AG10803 (cell line): ENCODE results near the gene SNHG17.

ENCODE experiments used
- DNase-seq: peaks from one replicate; pipeline ENCODE4 v3.0.0; 2010; ENCODE audit warnings: low read depth
- H3K4me3 ChIP-seq: 2 replicates; pipeline ENCODE4 v1.5.1; 2011; ENCODE audit warnings: mild to moderate bottlenecking, low read length, control low read depth
- TF ChIP-seq, protein P1 (sequence below): conservative IDR thresholded peaks from 2 replicates; pipeline ENCODE4 v1.5.1; 2011; ENCODE audit warnings: mild to moderate bottlenecking, low read length, control low read depth, inconsistent platforms

The SNHG17 gene

DNA sequence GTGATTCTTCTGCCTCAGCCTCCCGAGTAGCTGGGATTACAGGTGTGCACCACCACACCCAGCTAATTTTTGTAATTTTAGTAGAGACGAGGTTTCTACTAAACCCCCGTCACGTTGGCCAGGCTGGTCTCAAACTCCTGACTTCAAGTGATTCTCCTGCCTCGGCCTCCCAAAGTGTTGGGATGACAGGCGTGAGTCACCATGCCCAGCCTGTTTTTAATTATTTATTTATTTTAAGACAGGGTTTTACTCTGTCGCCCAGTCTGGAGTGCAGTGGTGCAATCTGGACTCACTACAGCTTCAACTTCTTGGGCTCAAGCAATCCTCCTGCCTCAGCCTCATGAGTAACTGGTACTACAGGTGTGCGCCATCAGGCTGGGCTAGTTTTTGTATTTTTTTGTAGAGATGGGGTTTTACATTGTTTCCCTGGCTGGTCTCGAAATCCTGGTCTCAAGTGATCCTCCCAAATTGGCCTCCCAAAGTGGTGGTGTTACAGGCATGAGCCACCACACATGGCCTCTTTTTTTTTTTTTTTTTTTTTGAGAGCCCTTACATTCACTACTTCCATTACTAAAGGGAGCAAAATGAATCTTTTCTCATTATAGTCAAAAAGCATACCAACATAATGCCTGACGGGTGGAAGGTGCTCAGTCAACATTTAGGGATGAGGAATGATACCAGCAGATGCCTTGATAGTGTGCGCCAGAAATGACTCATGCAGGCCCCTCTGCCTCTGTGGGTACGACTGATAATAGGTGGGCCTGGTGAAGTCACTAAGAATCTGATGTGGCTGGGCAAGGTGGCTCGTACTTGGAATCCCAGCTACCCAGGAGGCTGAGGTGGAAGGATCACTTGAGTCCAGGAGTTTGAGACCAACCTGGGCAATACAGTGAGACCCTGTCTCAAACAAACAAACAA lies 19.7 kb upstream of the SNHG17 start:
- DNase-seq = no peak
- TF ChIP-seq, protein P1, sequence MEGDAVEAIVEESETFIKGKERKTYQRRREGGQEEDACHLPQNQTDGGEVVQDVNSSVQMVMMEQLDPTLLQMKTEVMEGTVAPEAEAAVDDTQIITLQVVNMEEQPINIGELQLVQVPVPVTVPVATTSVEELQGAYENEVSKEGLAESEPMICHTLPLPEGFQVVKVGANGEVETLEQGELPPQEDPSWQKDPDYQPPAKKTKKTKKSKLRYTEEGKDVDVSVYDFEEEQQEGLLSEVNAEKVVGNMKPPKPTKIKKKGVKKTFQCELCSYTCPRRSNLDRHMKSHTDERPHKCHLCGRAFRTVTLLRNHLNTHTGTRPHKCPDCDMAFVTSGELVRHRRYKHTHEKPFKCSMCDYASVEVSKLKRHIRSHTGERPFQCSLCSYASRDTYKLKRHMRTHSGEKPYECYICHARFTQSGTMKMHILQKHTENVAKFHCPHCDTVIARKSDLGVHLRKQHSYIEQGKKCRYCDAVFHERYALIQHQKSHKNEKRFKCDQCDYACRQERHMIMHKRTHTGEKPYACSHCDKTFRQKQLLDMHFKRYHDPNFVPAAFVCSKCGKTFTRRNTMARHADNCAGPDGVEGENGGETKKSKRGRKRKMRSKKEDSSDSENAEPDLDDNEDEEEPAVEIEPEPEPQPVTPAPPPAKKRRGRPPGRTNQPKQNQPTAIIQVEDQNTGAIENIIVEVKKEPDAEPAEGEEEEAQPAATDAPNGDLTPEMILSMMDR = no peak
- H3K4me3 ChIP-seq = no peak overlapping the region

DNA sequence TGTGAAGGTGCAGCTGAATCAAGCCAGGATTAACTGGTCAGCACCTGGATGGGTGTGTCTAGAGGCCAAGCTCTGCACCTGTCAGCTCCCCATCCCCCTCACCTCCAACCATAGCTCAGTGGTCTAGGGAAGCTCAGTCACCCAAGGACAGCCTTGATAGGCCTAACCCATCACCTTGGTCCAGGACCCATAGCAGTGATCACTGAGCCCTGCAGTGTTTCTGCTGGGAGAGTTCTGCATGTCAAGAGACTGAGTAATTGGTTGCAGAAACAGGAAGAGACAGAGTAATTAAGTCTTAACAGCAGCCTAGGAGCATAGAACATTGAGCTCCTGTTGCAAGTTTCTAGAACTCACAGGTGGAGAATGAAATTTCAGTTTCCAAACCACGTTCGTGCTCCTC lies 18.8 kb upstream of the SNHG17 start:
- H3K4me3 ChIP-seq = no peak overlapping the region
- no peak for DNase-seq
- TF ChIP-seq, protein P1 = no peak

DNA sequence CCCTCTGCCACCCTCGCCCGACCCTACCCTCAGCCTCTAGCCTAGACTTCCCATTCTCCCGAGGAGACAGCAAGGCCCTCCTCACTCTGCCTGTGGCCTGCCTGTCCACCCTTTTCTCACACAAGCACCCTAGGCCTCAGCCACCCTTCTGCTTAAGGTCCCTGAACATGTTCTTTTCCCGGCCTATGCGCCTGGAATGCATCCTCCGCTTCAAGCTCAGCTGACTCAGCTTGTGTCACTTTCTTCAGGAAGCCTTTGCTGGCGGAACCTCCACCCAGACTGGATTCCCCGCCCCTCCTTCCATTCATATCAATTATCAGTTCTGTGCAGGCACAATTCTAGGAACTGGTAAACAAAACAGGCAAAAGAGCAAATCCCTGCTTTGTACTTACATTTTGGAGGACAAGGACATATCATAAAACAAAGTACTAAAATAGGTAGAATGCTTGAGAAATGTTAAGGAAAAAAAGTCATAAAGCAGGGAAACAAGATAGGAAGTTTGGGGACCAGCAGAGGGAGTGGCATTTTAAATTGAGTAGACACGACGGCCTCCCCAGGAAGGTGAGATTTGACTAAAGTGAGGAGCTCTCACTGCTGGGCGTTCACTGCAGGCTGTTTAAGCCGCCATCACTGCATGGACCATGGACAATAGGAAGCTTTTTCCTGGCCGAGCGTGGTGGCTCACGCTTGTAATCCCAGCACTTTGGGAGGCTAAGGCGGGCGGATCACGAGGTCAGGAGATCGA lies 17.9 kb upstream of the SNHG17 start:
- TF ChIP-seq, protein P1 = no peak
- H3K4me3 ChIP-seq = no peak overlapping the region

DNA sequence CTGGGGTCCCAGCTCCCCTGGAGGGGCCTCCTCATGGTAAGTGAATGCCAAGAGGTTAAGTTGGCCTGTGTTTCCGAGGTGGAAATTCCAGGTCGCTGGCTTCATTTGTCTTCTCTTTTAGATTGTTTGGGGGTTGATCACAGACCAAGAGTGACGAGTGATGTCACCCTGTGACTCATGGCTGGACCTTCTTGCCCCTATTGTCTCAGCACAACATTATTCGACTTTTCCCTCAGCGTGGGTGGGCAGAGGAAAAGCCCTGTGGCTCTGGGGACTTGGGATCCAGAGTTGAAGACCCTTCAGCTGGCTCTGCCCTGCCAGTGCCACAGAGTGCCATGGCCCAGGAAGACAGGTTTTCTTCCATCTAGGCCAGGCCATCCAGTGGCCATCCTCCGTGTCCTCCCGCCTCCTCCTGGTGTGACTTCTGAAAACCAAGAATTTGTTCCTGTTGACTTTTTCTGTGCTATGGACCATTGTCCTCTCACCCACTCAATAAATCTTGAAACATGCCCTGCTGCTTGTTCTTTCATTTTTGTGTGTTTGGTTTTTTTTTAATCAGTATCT lies 15.4 kb upstream of the SNHG17 start:
- TF ChIP-seq, protein P1 = no peak
- DNase-seq = no peak
- no peak overlapping the region for H3K4me3 ChIP-seq

More for the DNA sequence above, 17.9 kb upstream of the SNHG17 start:
- DNase-seq = peak; percentile 62

DNA sequence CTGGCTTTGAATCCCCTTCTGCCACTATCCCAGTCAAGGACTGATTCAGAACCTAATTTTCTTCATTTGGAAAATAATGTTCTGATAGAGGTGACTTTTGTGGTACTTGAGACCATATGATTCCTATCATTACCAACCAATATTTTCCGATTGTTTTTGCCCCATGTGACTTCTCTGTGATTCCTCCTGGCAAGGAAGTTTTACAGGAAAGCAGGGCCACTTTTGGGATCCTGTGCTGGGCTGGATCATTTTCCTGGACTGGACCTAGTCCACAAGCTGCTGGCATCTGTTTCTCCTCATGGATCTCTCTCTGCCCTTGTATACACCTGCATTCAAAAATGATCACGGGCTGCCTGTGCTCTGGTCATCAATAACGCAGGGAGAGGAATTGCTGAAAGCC lies 13.9 kb upstream of the SNHG17 start:
- DNase-seq = no peak
- no peak overlapping the region for H3K4me3 ChIP-seq
- TF ChIP-seq, protein P1 = no peak

DNA sequence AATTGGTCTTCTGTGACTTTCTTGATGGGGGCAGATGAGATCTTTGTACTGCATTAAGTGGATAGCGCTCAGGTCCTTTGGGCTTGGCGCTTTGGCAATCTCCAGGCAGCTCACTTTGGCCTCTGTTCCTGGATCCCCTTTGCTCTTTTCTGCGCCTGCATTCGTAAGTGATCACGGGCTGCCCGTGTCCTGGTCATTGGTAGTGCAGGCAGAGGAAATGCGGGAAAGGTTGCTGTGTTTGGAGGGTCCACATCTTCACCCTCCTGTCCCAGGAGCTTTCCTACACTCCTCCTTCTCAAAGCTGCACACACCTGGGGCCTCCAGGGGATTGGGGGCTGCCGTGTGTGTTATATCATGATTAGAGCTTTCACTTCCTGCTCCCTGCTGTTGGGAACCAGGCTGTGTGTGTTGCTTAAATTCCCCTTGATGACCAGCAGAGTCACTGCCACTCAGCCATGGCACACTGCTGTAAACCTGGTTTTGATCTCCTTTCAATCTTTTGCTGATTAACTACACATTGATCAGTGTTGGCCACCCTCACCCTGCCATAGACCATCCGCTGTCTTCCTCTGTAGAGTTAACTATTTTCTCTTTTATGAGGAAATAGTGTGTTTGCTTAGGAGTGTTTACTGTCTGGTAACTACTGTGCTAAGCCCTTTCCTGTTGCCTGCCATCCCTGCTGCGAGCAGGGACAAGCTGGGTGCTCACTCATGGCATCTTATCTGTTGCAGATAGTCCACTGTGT lies 13.0 kb upstream of the SNHG17 start:
- TF ChIP-seq, protein P1 = no peak
- DNase-seq = no peak
- no peak overlapping the region for H3K4me3 ChIP-seq
